Osteoblast (primary cell): ENCODE data around the gene ROBO2. TPM values are rescaled to one million over a fixed set of nuclear protein-coding genes. Genes with fewer than 3 reads are reported as not detected.
A peak's percentile ranks its signal among the peaks of the same experiment; 100 is the strongest.

Experiments
- DNase-seq: peaks from one replicate; pipeline ENCODE4 v3.0.0; 2011; ENCODE audit warnings: low spot score, mixed read lengths; ENCODE audit not compliant: insufficient read length; ENCODE audit errors: missing footprints
- H2AFZ ChIP-seq: 2 replicates; pipeline ENCODE4 v1.6.0; 2011; ENCODE audit warnings: mild to moderate bottlenecking, low read length
- H3K27ac ChIP-seq: 2 replicates; pipeline ENCODE4 v1.5.1; 2011; ENCODE audit warnings: mild to moderate bottlenecking, low read depth, low read length, moderate library complexity
- H3K27me3 ChIP-seq: 2 replicates; pipeline ENCODE4 v1.6.0; 2012; ENCODE audit warnings: mild to moderate bottlenecking, control low read depth, inconsistent platforms, low read length, moderate library complexity; ENCODE audit not compliant: insufficient read depth
- H3K36me3 ChIP-seq: 2 replicates; pipeline ENCODE4 v1.5.1; 2011; ENCODE audit warnings: mild to moderate bottlenecking, low read length, control low read depth, moderate library complexity; ENCODE audit not compliant: insufficient read depth
- H3K4me1 ChIP-seq: 2 replicates; pipeline ENCODE4 v1.5.1; 2011; ENCODE audit warnings: mild to moderate bottlenecking, low read length, control low read depth, moderate library complexity; ENCODE audit not compliant: insufficient read depth
- H3K4me2 ChIP-seq: 2 replicates; pipeline ENCODE4 v1.6.0; 2011; ENCODE audit warnings: mild to moderate bottlenecking, low read length; ENCODE audit not compliant: insufficient read depth
- H3K4me3 ChIP-seq: fragments of 200-600 bp; sonication (generic); 3 replicates; pipeline ENCODE4 v1.5.1; 2012; ENCODE audit warnings: mild to moderate bottlenecking, low read length, inconsistent platforms; ENCODE audit not compliant: insufficient read depth
- H3K79me2 ChIP-seq: 2 replicates; pipeline ENCODE4 v1.6.0; 2012; ENCODE audit warnings: mild to moderate bottlenecking, low read length, control low read depth, inconsistent platforms; ENCODE audit not compliant: insufficient read depth
- H3K9me3 ChIP-seq: 2 replicates; pipeline ENCODE4 v1.5.1; 2011; ENCODE audit warnings: low read depth, low read length, control low read depth
- H4K20me1 ChIP-seq: 2 replicates; pipeline ENCODE4 v1.6.0; 2012; ENCODE audit warnings: mild to moderate bottlenecking, low read length, control low read depth; ENCODE audit not compliant: insufficient read depth
- total RNA-seq: library from RNA; depleted of rRNA; stranded (reverse); fragments of >200 nt; gene quantifications from 2 replicates; pipeline ENCODE4 v1.2.3, GENCODE V29; 2012
- TF ChIP-seq, protein P1 (sequence below): IDR thresholded peaks from 2 replicates; pipeline ENCODE4 v1.5.1; 2011; ENCODE audit warnings: mild to moderate bottlenecking, low read depth, low read length, moderate library complexity; ENCODE audit errors: extremely low read depth

ROBO2 gene
- total RNA-seq, 1 donor = 0.36 TPM

DNA sequence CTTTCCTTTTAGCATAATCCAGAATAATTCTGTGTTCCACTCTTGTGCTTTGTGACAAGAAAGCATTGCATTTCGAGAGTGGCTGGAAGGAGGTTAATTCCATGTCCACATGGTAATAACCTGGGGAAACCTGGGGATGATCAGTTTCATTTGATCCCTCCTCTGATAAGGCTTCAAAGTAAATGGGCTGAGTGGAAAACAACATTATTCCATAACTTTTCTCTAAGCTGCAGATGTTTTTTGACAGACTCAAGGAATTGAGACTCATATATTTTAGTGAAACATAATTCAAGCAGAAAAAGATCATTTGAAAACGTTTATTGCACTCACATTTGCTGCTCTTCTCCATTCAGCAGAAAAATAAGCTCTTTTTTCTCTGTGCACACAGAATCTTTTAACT, 44.6 kb downstream of the ROBO2 start:
- Histone ChIP-seq H3K4me3 (no peak overlapping the region), H3K27me3 (no peaks in the 10 kb centered on the region), H3K27ac (no peak overlapping the region), H3K4me1 (no peaks in the 10 kb centered on the region), H4K20me1 (no peaks in the 10 kb centered on the region), H3K79me2 (no peaks in the 10 kb centered on the region), H3K36me3 (no peaks in the 10 kb centered on the region), H3K4me2 (no peak overlapping the region), H2AFZ (no peak overlapping the region), H3K9me3 (no peaks in the 10 kb centered on the region)
- TF ChIP-seq, protein P1, sequence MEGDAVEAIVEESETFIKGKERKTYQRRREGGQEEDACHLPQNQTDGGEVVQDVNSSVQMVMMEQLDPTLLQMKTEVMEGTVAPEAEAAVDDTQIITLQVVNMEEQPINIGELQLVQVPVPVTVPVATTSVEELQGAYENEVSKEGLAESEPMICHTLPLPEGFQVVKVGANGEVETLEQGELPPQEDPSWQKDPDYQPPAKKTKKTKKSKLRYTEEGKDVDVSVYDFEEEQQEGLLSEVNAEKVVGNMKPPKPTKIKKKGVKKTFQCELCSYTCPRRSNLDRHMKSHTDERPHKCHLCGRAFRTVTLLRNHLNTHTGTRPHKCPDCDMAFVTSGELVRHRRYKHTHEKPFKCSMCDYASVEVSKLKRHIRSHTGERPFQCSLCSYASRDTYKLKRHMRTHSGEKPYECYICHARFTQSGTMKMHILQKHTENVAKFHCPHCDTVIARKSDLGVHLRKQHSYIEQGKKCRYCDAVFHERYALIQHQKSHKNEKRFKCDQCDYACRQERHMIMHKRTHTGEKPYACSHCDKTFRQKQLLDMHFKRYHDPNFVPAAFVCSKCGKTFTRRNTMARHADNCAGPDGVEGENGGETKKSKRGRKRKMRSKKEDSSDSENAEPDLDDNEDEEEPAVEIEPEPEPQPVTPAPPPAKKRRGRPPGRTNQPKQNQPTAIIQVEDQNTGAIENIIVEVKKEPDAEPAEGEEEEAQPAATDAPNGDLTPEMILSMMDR = no peak
- DNase-seq = no peak

- Histone ChIP-seq H3K4me3 (no peak overlapping the region), H4K20me1 (no peaks in the 10 kb centered on the region), H2AFZ (no peak overlapping the region), H3K4me1 (no peaks in the 10 kb centered on the region), H3K27me3 (no peaks in the 10 kb centered on the region), H3K4me2 (no peak overlapping the region), H3K36me3 (no peaks in the 10 kb centered on the region), H3K27ac (no peak overlapping the region), H3K9me3 (no peaks in the 10 kb centered on the region), H3K79me2 (no peaks in the 10 kb centered on the region)
- DNase-seq = peak; percentile 1
- TF ChIP-seq, protein P1 = no peak
These were observed 46.5 kb downstream of the ROBO2 start for GRCh38 chr3:77086408-77086807.

DNA sequence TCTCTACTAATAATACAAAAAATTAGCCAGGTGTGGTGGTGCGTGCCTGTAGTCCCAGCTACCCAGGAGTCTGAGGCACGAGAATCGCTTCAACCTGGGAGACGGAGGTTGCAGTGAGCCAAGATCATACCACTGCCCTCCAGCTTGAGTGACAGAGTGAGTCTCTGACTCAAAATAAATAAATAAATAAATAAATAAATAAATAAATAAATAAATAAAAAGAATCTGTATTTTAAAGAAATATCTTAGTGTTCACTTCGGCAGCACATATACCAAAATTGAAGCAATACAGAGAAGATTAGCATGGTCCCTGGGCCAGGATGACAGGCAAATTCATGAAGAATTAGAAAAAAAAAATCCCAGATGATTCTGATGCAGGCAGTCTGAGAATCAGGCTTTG, 51.9 kb downstream of the ROBO2 start:
- TF ChIP-seq, protein P1 = no peak
- Histone ChIP-seq H2AFZ (no peak overlapping the region), H3K27me3 (no peaks in the 10 kb centered on the region), H3K36me3 (no peaks in the 10 kb centered on the region), H3K9me3 (no peaks in the 10 kb centered on the region), H3K4me3 (no peak overlapping the region), H3K4me1 (no peaks in the 10 kb centered on the region), H3K79me2 (no peaks in the 10 kb centered on the region), H3K4me2 (no peak overlapping the region), H3K27ac (no peak overlapping the region), H4K20me1 (no peaks in the 10 kb centered on the region)
- DNase-seq = no peak

DNA sequence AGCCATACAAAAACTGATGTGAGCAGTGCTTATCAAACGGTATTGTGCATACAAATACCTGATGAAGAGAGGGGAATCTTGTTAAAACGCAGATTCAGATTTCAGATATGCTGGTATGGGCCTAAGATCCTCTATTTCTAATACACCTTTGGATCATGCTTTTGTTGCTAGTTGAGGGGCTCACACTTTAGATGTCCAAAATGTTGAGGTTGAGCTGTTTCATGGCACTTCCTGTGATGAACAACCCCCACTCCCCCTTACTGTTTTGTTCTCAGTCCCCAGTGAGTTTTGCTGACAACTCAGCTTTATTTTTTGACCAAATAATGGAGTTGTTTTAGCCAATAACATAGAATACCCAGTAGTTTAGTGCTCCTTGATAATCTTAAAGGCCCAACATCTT, 53.2 kb downstream of the ROBO2 start:
- Histone ChIP-seq H3K27me3 (no peaks in the 10 kb centered on the region), H3K4me1 (no peaks in the 10 kb centered on the region), H3K4me3 (no peak overlapping the region), H3K4me2 (no peak overlapping the region), H3K27ac (no peak overlapping the region), H3K79me2 (no peaks in the 10 kb centered on the region), H3K9me3 (no peaks in the 10 kb centered on the region), H4K20me1 (no peaks in the 10 kb centered on the region), H3K36me3 (no peaks in the 10 kb centered on the region), H2AFZ (no peak overlapping the region)
- TF ChIP-seq, protein P1 = no peak
- DNase-seq = no peak
